Activated T-cell treated with anti-CD3 and anti-CD28 coated beads for 48 hours (primary cell): Measurements from ENCODE around the gene RABGGTB.
"Not testable (repeated sequence)": the region's sequence is repeated elsewhere in the genome, so short reads cannot be mapped to it uniquely, and the experiment has no call there.

Experiments used
- DNase-seq: peaks from one replicate; pipeline ENCODE4 v3.0.0-alpha.2; 2020; ENCODE audit warnings: low read depth

Gene RABGGTB

GRCh38 chr1:75795703-75796193 lies 9.7 kb downstream of the RABGGTB start:
- DNase-seq, result no peak

DNA sequence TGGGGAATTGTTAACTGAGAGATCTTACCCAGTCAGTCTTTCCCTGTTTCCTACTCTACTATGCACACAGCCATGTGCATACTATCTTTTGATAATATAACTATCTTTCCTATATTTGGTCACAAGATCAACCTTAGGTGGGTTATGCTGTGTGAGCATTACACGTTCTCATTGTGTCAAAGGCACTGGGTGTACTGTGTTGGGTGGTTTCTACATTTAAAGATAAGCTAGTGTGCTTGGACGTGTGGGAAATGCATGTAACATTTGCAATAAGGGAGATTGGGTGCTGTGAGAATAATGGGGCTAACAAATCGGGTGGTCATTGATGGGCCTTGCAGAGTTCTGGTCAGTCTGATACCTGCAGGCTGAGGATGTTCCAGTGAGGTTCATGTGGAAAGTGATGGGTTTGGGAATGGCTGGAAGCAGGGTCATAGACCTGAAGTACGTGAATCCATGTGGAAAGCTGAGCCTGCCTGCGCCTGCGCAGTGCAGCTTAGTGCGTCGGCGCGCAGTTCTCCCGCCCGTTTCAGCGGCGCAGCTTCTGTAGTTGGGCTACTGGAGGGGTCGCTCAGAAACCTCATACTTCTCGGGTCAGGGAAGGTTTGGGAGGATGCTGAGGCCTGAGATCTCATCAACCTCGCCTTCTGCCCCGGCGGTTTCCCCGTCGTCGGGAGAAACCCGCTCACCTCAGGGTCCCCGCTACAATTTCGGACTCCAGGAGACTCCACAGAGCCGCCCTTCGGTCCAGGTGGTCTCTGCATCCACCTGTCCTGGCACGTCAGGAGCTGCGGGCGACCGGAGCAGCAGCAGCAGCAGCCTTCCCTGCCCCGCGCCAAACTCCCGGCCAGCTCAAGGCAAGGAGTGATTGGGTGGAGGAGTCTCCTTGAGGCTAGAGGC lies 10.6 kb downstream of the RABGGTB start, which contains the start of gene MSH4:
MSH4 (plus strand) TSS at position 507 of the 897 bp plus-strand sequence; CDS start at position 611, 104 bp downstream.
- no peak for DNase-seq

DNA sequence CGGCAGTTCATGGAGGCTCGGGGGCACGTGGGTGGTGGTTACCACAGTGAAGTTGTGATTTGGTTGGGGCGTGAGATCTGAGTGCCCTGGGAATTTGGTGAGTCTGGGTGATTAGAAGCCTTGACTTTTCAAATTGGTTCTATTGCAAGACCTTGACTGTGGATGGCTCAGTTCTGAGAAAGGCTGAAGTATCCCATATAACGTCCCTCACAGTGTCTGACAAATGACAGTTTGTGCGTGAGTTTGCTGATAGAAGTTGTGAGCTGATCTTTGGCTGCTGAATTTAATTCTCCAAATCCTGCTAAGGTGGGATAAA lies 11.2 kb downstream of the RABGGTB start:
- DNase-seq, result no peak

- DNase-seq, result no peak
Observed at GRCh38 chr1:75797606-75798216, 11.7 kb downstream of the RABGGTB start.

DNA sequence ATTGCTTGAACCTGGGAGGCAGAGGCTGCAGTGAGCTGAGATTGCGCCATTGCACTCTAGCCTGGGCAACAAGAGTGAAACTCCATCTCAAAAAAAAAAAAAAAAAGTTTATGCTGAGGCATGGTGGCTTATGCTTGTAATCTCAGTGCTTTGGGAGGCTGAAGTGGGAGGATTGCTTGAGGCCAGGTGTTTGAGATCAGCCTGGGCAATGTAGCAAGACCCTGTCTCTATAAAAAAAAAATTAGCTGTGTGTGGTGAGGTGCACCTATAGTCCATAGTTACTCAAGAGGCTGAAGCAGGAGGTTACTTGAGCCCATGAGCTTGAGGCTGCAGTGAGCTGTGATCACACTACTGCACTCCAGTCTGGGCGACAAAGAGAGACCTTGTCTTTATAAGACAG lies 15.4 kb downstream of the RABGGTB start:
- not testable (repeated sequence) for DNase-seq

DNA sequence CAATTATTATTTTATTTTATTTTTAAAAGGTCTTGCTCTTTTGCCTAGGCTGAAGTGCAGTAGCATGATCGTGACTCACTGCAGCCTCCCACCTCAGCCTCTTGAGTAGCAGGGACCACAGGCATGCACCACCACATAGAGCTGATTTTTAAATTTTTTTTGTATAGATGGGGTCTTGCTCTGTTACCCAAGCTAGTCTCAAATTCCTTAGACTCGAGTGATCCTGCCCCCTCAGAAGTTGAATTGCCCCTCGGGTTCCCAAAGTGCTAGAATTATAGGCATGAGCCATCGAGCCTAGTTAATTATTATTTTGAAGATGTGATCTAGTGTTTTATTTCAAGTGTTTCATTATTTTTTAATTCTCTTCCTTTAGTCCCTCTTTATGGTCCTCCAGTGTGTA lies 22.9 kb downstream of the RABGGTB start:
- DNase-seq, result no peak

GRCh38 chr1:75810113-75810512 lies 24.1 kb downstream of the RABGGTB start:
- not testable (repeated sequence) for DNase-seq

DNA sequence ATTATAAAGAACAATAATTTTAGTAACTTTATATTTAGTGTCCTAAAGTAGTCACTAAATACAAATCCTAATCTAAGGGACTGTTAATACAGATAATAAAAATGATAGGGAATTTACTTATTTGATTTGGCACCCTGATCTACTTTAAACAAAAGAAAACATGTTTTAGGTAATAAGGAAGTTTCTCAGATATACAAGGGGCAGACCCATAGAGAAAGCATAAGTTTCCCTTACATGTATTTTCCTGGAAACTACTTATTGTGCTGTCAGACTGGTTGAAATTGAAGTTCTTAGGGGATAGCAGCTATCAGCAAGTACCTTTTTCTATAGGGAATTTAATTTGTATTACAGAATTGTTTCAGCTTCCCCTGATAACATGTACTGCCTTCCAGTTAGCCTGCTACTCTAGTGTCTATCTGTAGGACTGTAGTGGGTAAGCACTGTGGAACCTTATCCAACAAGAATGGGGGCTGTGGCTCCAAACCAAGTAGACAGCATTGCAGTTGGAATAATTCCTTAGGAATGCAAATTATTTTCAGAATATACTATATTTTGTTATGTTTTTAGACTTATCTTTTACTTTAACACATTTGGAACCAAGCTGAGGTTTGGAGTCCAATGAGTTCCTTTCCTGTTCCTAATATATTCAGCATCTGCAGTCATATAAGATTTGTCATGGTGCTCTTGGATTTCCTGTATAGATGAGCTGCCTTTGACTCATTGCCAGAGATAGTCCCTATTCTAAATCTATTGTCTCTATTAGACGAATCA lies 25.3 kb downstream of the RABGGTB start:
- DNase-seq, result no peak

DNA sequence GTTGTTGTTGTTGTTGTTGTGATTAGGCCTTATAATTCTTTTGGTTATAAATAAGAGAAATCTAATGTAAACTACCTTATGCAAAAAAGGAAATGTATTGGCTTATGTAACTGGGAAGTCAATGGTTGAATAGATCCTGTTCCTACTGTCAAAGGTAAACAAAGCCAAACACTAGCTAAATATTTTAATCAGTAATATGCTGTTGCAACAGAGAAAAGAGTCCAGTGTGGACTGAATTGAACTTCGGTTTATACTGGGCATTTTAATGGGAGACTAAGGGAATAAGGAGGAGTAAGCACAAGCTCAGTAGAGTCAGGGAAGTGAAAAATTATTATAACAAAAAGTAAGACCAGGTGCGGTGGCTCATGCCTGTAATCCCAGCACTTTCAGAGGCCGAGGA lies 26.0 kb downstream of the RABGGTB start:
- DNase-seq, result no peak

GRCh38 chr1:75823596-75823995 lies 37.5 kb downstream of the RABGGTB start:
- DNase-seq, result not testable (repeated sequence)

DNA sequence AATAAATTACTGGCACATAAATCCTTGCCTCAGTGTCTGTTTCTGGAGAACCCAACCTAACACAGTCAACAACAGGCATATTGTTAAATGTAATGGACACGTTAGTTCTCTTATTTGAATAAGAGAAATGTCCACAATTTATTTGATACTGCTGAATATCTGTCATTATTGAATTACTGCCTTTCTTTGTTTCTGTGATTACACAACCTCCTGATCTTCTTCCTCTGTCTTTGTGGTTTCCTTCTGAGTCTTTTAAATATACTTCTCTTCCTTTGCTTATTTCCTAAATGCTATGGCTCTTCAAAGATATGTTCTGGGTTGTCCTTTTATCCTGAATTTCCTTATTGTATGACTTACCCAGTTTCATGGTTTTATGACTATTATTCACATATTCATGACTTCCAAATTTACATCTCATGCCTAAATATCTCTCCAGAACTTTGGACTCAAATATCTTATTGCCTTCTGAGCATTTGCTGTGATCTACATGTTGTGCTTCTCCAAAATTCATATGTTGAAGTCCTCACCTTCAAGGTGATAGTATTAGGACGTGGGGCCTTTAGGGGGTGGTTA lies 50.6 kb downstream of the RABGGTB start:
- DNase-seq, result no peak

DNA sequence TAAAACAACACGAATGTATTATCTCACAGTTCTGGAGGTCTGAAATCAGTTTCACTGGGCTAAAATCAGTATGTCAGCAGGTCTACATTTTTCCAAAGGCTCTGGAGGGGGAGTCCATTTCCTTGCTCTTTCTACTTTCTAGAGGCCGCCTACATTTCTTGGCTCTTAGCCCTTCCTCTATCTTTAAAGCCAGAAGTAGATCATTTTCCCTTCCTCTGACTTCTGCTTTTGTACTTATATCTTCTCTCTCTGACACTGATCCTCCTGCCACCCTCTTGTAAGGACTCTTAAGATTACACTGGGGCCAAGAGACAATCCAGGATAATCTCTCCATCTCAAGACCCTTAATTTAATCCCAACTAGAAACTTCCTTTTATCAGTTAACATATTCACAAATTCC lies 52.0 kb downstream of the RABGGTB start:
- no peak for DNase-seq

- DNase-seq, result no peak
Observed at GRCh38 chr1:75841421-75841820, 55.4 kb downstream of the RABGGTB start.
